ENCODE data around the gene B3GALT5. TPM values are rescaled to one million over a fixed set of nuclear protein-coding genes. Genes with fewer than 3 reads are reported as not detected.

The B3GALT5 gene
- total and polyA plus RNA-seq, 3 donors from 2014 or later, result 1.0 to 2.8 (median 2.7) TPM

DNA sequence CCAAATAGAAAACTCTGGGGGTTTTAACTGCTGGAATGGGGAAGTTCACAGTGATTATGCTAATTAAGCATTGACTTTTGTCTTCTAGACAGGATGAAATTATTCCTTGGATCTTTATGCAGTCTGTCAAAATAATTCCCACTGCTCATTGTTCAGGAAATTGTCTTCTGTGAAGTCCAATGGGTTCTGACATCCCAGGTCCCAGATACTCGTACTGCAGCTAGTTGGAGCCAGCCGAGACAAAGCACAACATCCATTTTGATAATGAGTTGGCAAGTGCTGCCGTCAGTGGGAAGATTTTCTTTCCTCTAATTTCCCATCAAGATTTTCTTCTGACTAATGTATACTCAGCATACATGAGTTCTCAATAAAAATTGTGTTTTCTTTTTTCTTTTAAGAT is 17.3 kb upstream of the B3GALT5 start:
- intact Hi-C loops (cut with DNase I; ENCODE audit: low total_unique reads), result no loop called here

GRCh38 chr21:39597595-39597994 is 15.1 kb upstream of the B3GALT5 start:
- Histone ChIP-seq H3K36me3 (ENCODE audit: low read depth, missing control alignments) (no peaks in the 10 kb centered on the region), H3K4me1 (no peaks in the 10 kb centered on the region), H3K9me3 (no peaks in the 10 kb centered on the region), H3K27ac (no peak overlapping the region), H3K4me3 (no peak overlapping the region), H3K27me3 (no peaks in the 10 kb centered on the region)
- TF ChIP-seq POLR2A (IDR thresholded peaks at IDR 0.05), result no peak
- TF ChIP-seq, protein P1, sequence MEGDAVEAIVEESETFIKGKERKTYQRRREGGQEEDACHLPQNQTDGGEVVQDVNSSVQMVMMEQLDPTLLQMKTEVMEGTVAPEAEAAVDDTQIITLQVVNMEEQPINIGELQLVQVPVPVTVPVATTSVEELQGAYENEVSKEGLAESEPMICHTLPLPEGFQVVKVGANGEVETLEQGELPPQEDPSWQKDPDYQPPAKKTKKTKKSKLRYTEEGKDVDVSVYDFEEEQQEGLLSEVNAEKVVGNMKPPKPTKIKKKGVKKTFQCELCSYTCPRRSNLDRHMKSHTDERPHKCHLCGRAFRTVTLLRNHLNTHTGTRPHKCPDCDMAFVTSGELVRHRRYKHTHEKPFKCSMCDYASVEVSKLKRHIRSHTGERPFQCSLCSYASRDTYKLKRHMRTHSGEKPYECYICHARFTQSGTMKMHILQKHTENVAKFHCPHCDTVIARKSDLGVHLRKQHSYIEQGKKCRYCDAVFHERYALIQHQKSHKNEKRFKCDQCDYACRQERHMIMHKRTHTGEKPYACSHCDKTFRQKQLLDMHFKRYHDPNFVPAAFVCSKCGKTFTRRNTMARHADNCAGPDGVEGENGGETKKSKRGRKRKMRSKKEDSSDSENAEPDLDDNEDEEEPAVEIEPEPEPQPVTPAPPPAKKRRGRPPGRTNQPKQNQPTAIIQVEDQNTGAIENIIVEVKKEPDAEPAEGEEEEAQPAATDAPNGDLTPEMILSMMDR (IDR thresholded peaks at IDR 0.05), result no peak
- no peak for DNase-seq
- WGBS, 2 donors, result 32 to 44% methylated on average over 7 of the region's 7 CpGs
- intact Hi-C loops (cut with DNase I; ENCODE audit: low total_unique reads), result no loop called here

More for the DNA sequence above, 17.3 kb upstream of the B3GALT5 start:
- Histone ChIP-seq H3K4me1 (no peaks in the 10 kb centered on the region), H3K27me3 (no peaks in the 10 kb centered on the region), H3K27ac (no peak overlapping the region), H3K9me3 (no peaks in the 10 kb centered on the region), H3K4me3 (no peak overlapping the region), H3K36me3 (ENCODE audit: low read depth, missing control alignments) (no peaks in the 10 kb centered on the region)
- DNase-seq, result no peak
- TF ChIP-seq POLR2A (IDR thresholded peaks at IDR 0.05), result no peak
- TF ChIP-seq, protein P1 (IDR thresholded peaks at IDR 0.05), result no peak
- WGBS, 2 donors, result 67 to 70% methylated on average over 3 of the region's 3 CpGs

GRCh38 chr21:39599191-39599970 is 13.4 kb upstream of the B3GALT5 start:
- intact Hi-C loops (cut with DNase I; ENCODE audit: low total_unique reads), result no loop called here
- H3K9me3 ChIP-seq, result no peaks in the 10 kb centered on the region
- H3K4me1 ChIP-seq, result no peaks in the 10 kb centered on the region
- no peaks in the 10 kb centered on the region for H3K27me3 ChIP-seq
- DNase-seq, result no peak
- H3K27ac ChIP-seq, result no peak overlapping the region
- 89% methylated on average over 5 of the region's 5 CpGs for WGBS, 2 donors
- no peaks in the 10 kb centered on the region for H3K36me3 ChIP-seq (ENCODE audit: low read depth, missing control alignments)
- TF ChIP-seq, protein P1 (IDR thresholded peaks at IDR 0.05), result no peak
- TF ChIP-seq POLR2A (IDR thresholded peaks at IDR 0.05), result no peak
- H3K4me3 ChIP-seq, result no peak overlapping the region

GRCh38 chr21:39601187-39601928 is 11.4 kb upstream of the B3GALT5 start:
- H3K36me3 ChIP-seq (ENCODE audit: low read depth, missing control alignments), result no peaks in the 10 kb centered on the region
- no peaks in the 10 kb centered on the region for H3K4me1 ChIP-seq
- H3K27ac ChIP-seq, result no peak overlapping the region
- intact Hi-C loops (cut with DNase I; ENCODE audit: low total_unique reads), result no loop called here
- TF ChIP-seq, protein P1 (IDR thresholded peaks at IDR 0.05), result no peak
- TF ChIP-seq POLR2A (IDR thresholded peaks at IDR 0.05), result no peak
- DNase-seq, result no peak
- no peak overlapping the region for H3K4me3 ChIP-seq
- H3K27me3 ChIP-seq, result no peaks in the 10 kb centered on the region
- 44 to 45% methylated on average over 16 to 17 of the region's 17 CpGs for WGBS, 2 donors
- H3K9me3 ChIP-seq, result no peaks in the 10 kb centered on the region

Data from testis (tissue), 3 donors.